Right lobe of liver (tissue), 6 donors: Measurements from ENCODE around the gene IYD. TPM values are rescaled to one million over a fixed set of nuclear protein-coding genes. Genes with fewer than 3 reads are reported as not detected.

Source experiments
- ATAC-seq, 4 donors: fragments of 200-7000 bp; cut with Tn5 transposase; one replicate each; pipeline ENCODE4 v1.9.1; 2020; ENCODE audit warnings: mild to moderate bottlenecking in 4 of 4, moderate library complexity in 4 of 4
- DNase-seq, 3 donors: peaks; one replicate each; pipeline ENCODE4 v3.0.0-alpha.2; 2020
- H3K27ac ChIP-seq, 3 donors: fragments of 200-600 bp; one replicate each; pipeline ENCODE4 v1.8.0; 2022
- H3K27me3 ChIP-seq, 2 donors: fragments of 200-600 bp; one replicate each; pipeline ENCODE4 v1.8.0; 2022
- H3K36me3 ChIP-seq, 4 donors: fragments of 200-600 bp; sonication (generic) in 1 of 4; one replicate each; pipeline versions ENCODE4 v1.5.1 to v1.8.0; 2017 to 2022; ENCODE audit warnings: control low read depth in 1 of 4
- H3K4me1 ChIP-seq, 4 donors: fragments of 200-600 bp; sonication (generic) in 1 of 4; one replicate each; pipeline versions ENCODE4 v1.5.1 to v1.8.0; 2017 to 2022; ENCODE audit warnings: control low read depth in 1 of 4
- H3K4me3 ChIP-seq, 3 donors: fragments of 200-600 bp; one replicate each; pipeline ENCODE4 v1.8.0; 2022
- H3K9me3 ChIP-seq, 4 donors: fragments of 200-600 bp; sonication (generic) in 1 of 4; one replicate each; pipeline versions ENCODE4 v1.5.1 to v1.8.0; 2017 to 2022; ENCODE audit warnings: control low read depth in 1 of 4
- CTCF ChIP-seq, 4 donors: fragments of 200-600 bp in 3 of 4; fragments of 450-650 bp in 1 of 4; IDR thresholded peaks; one replicate each; pipeline versions ENCODE4 v1.5.1 to v1.8.0; 2016 to 2022; ENCODE audit warnings: antibody characterized with exemption in 4 of 4, mild to moderate bottlenecking in 2 of 4
- POLR2A ChIP-seq: fragments of 450-650 bp; IDR thresholded peaks from one replicate; pipeline ENCODE4 v1.6.1; 2017; ENCODE audit warnings: antibody characterized with exemption, mild to moderate bottlenecking
- WGBS: methylation state at CpG from one replicate; pipeline ENCODE4 v1.1.6; 2018; ENCODE audit warnings: low coverage, low lambda C conversion rate; ENCODE audit not compliant: insufficient coverage; ENCODE audit errors: missing lambda C conversion rate; 5-methylcytosine and 5-hydroxymethylcytosine counted together
- intact Hi-C, 2 donors: fragments of 100-400 bp; cut with DNase I; formaldehyde crosslinking; loops; one replicate each; pipeline versions ENCODE4 v1.11.2 to v1.14.1; 2022
- total RNA-seq, 6 experiments: library from RNA; depleted of rRNA in 2 of 6; stranded (reverse); fragments of >200 nt in 2 of 6; fragmentation: NEBNext Ultra II Directional in 3 of 6; extraction: Animal tissue kit (Norgen Biotek cat#: 25700) in 3 of 6; gene quantifications; one replicate each; pipeline versions ENCODE4 v1.1.0 to v1.2.4, GENCODE V29; 2016 to 2023
- donor health status: DM: no; HTN: yes; CAD: no.
- donor health status: DM: no; HTN: no; CAD: no.
- donor health status: DM: no; HTN: no; CAD: no.
- donor health status: DM: no; HTN: yes; CAD: no.
- donor health status: DM: no; HTN: yes; CAD: no.

Gene IYD
- total RNA-seq, 6 experiments from 2014 or later = 5.8 to 21.6 (median 16.1) TPM

GRCh38 chr6:150324044-150324443 lies 44.8 kb upstream of the IYD start:
- no peaks in the 10 kb centered on the region for H3K9me3 ChIP-seq
- WGBS = 88% methylated on average over 3 of the region's 6 CpGs
- no peak overlapping the region for H3K4me3 ChIP-seq
- DNase-seq = no peak
- no peak overlapping the region for H3K27ac ChIP-seq
- H3K36me3 ChIP-seq = no peaks in the 10 kb centered on the region
- ATAC-seq = no peak
- no peaks in the 10 kb centered on the region for H3K27me3 ChIP-seq
- TF ChIP-seq CTCF (IDR thresholded peaks at IDR 0.05) = no peak
- no peak for TF ChIP-seq POLR2A
- intact Hi-C loops = no loop called here
- no peaks in the 10 kb centered on the region for H3K4me1 ChIP-seq

GRCh38 chr6:150325066-150325772 lies 43.6 kb upstream of the IYD start:
- no peaks in the 10 kb centered on the region for H3K27me3 ChIP-seq
- no peaks in the 10 kb centered on the region for H3K4me1 ChIP-seq
- no peaks in the 10 kb centered on the region for H3K36me3 ChIP-seq
- intact Hi-C loops = no loop called here
- TF ChIP-seq POLR2A = no peak
- no peak for TF ChIP-seq CTCF (IDR thresholded peaks at IDR 0.05)
- no peaks in the 10 kb centered on the region for H3K9me3 ChIP-seq
- no peak overlapping the region for H3K27ac ChIP-seq
- no peak overlapping the region for H3K4me3 ChIP-seq
- no peak for ATAC-seq
- no peak for DNase-seq
- 66% methylated on average over 5 of the region's 5 CpGs for WGBS

GRCh38 chr6:150327117-150327774 lies 41.6 kb upstream of the IYD start:
- no peaks in the 10 kb centered on the region for H3K27me3 ChIP-seq
- no peak overlapping the region for H3K4me3 ChIP-seq
- DNase-seq (no peak), ATAC-seq (no peak)
- no peaks in the 10 kb centered on the region for H3K9me3 ChIP-seq
- intact Hi-C loops = no loop called here
- H3K4me1 ChIP-seq = no peaks in the 10 kb centered on the region
- H3K27ac ChIP-seq = no peak overlapping the region
- WGBS = 60% methylated on average over 1 of the region's 5 CpGs
- no peaks in the 10 kb centered on the region for H3K36me3 ChIP-seq
- TF ChIP-seq POLR2A (no peak), CTCF (IDR thresholded peaks at IDR 0.05) (no peak)

- H3K9me3 ChIP-seq = no peaks in the 10 kb centered on the region
- H3K27me3 ChIP-seq = no peaks in the 10 kb centered on the region
- H3K27ac ChIP-seq = no peak overlapping the region
- intact Hi-C loops = no loop called here
- DNase-seq (no peak), ATAC-seq (no peak)
- no peak overlapping the region for H3K4me3 ChIP-seq
- no peaks in the 10 kb centered on the region for H3K4me1 ChIP-seq
- WGBS = 56% methylated on average over 6 of the region's 6 CpGs
- no peak for TF ChIP-seq CTCF (IDR thresholded peaks at IDR 0.05)
- no peak for TF ChIP-seq POLR2A
- H3K36me3 ChIP-seq = no peaks in the 10 kb centered on the region
Observed at GRCh38 chr6:150328744-150329405, 39.9 kb upstream of the IYD start.
